ENCODE measurements around the gene IL17C.

- TF ChIP-seq CTCF (IDR thresholded peaks at IDR 0.05): no peak
- no peak for TF ChIP-seq POLR2A (IDR thresholded peaks at IDR 0.05)
Observed at GRCh38 chr16:88596483-88596882, 41.9 kb upstream of the IL17C start.

Data from ovary (tissue), 3 donors.